ENCODE data around the gene SMIM3.
"Not testable (repeated sequence)": the region's sequence is repeated elsewhere in the genome, so short reads cannot be mapped to it uniquely, and the experiment has no call there.

The SMIM3 gene

GRCh38 chr5:150793423-150793888 is 14.9 kb downstream of the SMIM3 start:
- not testable (repeated sequence) for DNase-seq (ENCODE audit: low read depth)

- DNase-seq (ENCODE audit: low read depth), result no peak
Observed at GRCh38 chr5:150794927-150795326, 16.4 kb downstream of the SMIM3 start.

- DNase-seq (ENCODE audit: low read depth), result no peak
Observed at GRCh38 chr5:150797384-150797783, 18.8 kb downstream of the SMIM3 start.

- DNase-seq (ENCODE audit: low read depth), result peak; percentile 50
Observed at GRCh38 chr5:150801117-150801927, 22.8 kb downstream of the SMIM3 start.

- DNase-seq (ENCODE audit: low read depth), result no peak
Observed at GRCh38 chr5:150804388-150804787, 25.8 kb downstream of the SMIM3 start.

- no peak for DNase-seq (ENCODE audit: low read depth)
Observed at GRCh38 chr5:150809363-150809762, 30.8 kb downstream of the SMIM3 start.

GRCh38 chr5:150815010-150815409 is 36.5 kb downstream of the SMIM3 start:
- DNase-seq (ENCODE audit: low read depth), result no peak

- no peak for DNase-seq (ENCODE audit: low read depth)
Observed at GRCh38 chr5:150816946-150817345, 38.4 kb downstream of the SMIM3 start.

GRCh38 chr5:150829744-150830143 is 51.2 kb downstream of the SMIM3 start:
- DNase-seq (ENCODE audit: low read depth), result no peak

- not testable (repeated sequence) for DNase-seq (ENCODE audit: low read depth)
Observed at GRCh38 chr5:150831821-150832220, 53.3 kb downstream of the SMIM3 start.

- no peak for DNase-seq (ENCODE audit: low read depth)
Observed at GRCh38 chr5:150836064-150836463, 57.5 kb downstream of the SMIM3 start.

GRCh38 chr5:150836703-150837102 is 58.1 kb downstream of the SMIM3 start:
- no peak for DNase-seq (ENCODE audit: low read depth)

- DNase-seq (ENCODE audit: low read depth), result not testable (repeated sequence)
Observed at GRCh38 chr5:150845185-150845859, 66.8 kb downstream of the SMIM3 start.

GRCh38 chr5:150846308-150846653 is 67.7 kb downstream of the SMIM3 start, which contains the start of gene IRGM:
TSS of gene IRGM (plus strand) at chr5:150846521. CDS start at chr5:150848124, 1,603 bp downstream.
- DNase-seq (ENCODE audit: low read depth), result not testable (repeated sequence)
